HCT116 (cell line): ENCODE results near the gene WDR93. TPM values are rescaled to one million over a fixed set of nuclear protein-coding genes. Genes with fewer than 3 reads are reported as not detected.

Source experiments
- ATAC-seq: fragments of 200-7000 bp; cut with Tn5 transposase; 2 replicates; pipeline ENCODE4 v1.9.1; 2020; ENCODE audit warnings: mild to moderate bottlenecking, moderate library complexity
- BruUV-seq: library from RNA; stranded (reverse); fragments of 400-500 nt; replicated peaks from 2 replicates; lab custom pipeline; 2021; lab: Mats Ljungman, UMichigan
- CTCF ChIA-PET: fragments of 300-600 bp; sonication (Branson Sonifier 250); formaldehyde crosslinking; loops from one replicate; lab custom pipeline; 2021; ENCODE audit warnings: antibody characterized with exemption; lab: Charles Lee
- POLR2A ChIA-PET: fragments of 300-600, 350-600 bp; sonication (Branson Sonifier 250); formaldehyde crosslinking; loops from one replicate; lab custom pipeline; 2021; ENCODE audit warnings: antibody characterized with exemption; lab: Charles Lee
- RAD21 ChIA-PET, 2 experiments: fragments of 300-600 bp; sonication (Branson Sonifier 250); formaldehyde crosslinking; loops; one replicate each; lab custom pipeline; 2023; ENCODE audit warnings: low total read pairs in 2 of 2; ENCODE audit not compliant: uncharacterized antibody in 2 of 2, unreplicated experiment in 2 of 2, low non-redundant PET in 1 of 2; lab: Charles Lee
- DNase-seq: peaks from one replicate; pipeline ENCODE4 v3.0.0-alpha.2; 2010; ENCODE audit warnings: low read depth, low spot score
- H2AFZ ChIP-seq: fragments of 200-600 bp; shearing (Covaris generic), sonication (generic); 2 replicates; pipeline ENCODE4 v1.6.1; 2017; ENCODE audit warnings: low read depth, mixed run types, mixed read lengths, antibody characterized with exemption, low read length; ENCODE audit not compliant: poor library complexity, severe bottlenecking
- H3K27ac ChIP-seq: 2 replicates; pipeline ENCODE4 v1.5.1; 2012; ENCODE audit warnings: low read depth, low read length
- H3K27me3 ChIP-seq: fragments of 200-600 bp; sonication (generic); 2 replicates; pipeline ENCODE4 v1.6.1; 2016; ENCODE audit warnings: mixed run types, low read length, mixed read lengths; ENCODE audit not compliant: insufficient read depth
- H3K36me3 ChIP-seq, 2 experiments: fragments of 200-500 bp in 1 of 2; fragments of 200-600 bp in 1 of 2; sonication (Bioruptor generic) in 1 of 2; sonication (generic) in 1 of 2; 2 replicates each; pipeline versions ENCODE4 v1.5.1 to v1.6.1; 2014 to 2016; ENCODE audit warnings: low read length in 2 of 2, inconsistent platforms in 1 of 2, mixed read lengths in 1 of 2, mixed run types in 1 of 2; ENCODE audit not compliant: insufficient read depth in 2 of 2, control insufficient read depth in 1 of 2
- H3K4me1 ChIP-seq, 2 experiments: fragments of 200-600 bp in 1 of 2; sonication (generic) in 1 of 2; 2 replicates each; pipeline versions ENCODE4 v1.5.1 to v1.6.1; 2012 to 2017; ENCODE audit warnings: low read length in 2 of 2, inconsistent platforms in 1 of 2, mild to moderate bottlenecking in 1 of 2, mixed read lengths in 1 of 2, mixed run types in 1 of 2, moderate library complexity in 1 of 2; ENCODE audit not compliant: insufficient read depth in 2 of 2, control insufficient read depth in 1 of 2
- H3K4me2 ChIP-seq: fragments of 200-600 bp; sonication (generic); 2 replicates; pipeline ENCODE4 v1.6.1; 2017; ENCODE audit warnings: mixed run types, low read length, mixed read lengths
- H3K4me3 ChIP-seq, 2 experiments: fragments of 200-600 bp in 1 of 2; sonication (generic) in 1 of 2; replicated peaks in 1 of 2; 2 replicates each; pipeline ENCODE4 v1.5.1; 2011 to 2016; ENCODE audit warnings: low read length in 2 of 2, control low read depth in 1 of 2, low read depth in 1 of 2, mild to moderate bottlenecking in 1 of 2, mixed read lengths in 1 of 2, mixed run types in 1 of 2
- H3K79me2 ChIP-seq: fragments of 200-600 bp; sonication (generic); 2 replicates; pipeline ENCODE4 v1.6.1; 2017; ENCODE audit warnings: mild to moderate bottlenecking, mixed run types, low read length, moderate library complexity, mixed read lengths; ENCODE audit not compliant: insufficient read depth
- H3K9ac ChIP-seq: fragments of 200-600 bp; sonication (generic); 2 replicates; pipeline ENCODE4 v1.6.1; 2016; ENCODE audit warnings: low read length, mixed read lengths
- H3K9me2 ChIP-seq: fragments of 200-600 bp; sonication (generic), shearing (Covaris generic); 2 replicates; pipeline ENCODE4 v1.6.1; 2017; ENCODE audit warnings: mixed run types, mild to moderate bottlenecking, moderate library complexity; ENCODE audit not compliant: insufficient read depth
- H3K9me3 ChIP-seq, 2 experiments: fragments of 200-500 bp in 1 of 2; fragments of 200-600 bp in 1 of 2; sonication (Bioruptor generic) in 1 of 2; sonication (generic) in 1 of 2; 2 replicates each; pipeline ENCODE4 v1.6.1; 2014 to 2017; ENCODE audit warnings: low read length in 2 of 2, mixed read lengths in 2 of 2, inconsistent platforms in 1 of 2, low read depth in 1 of 2, mild to moderate bottlenecking in 1 of 2, mixed run types in 1 of 2, moderate library complexity in 1 of 2; ENCODE audit not compliant: control insufficient read depth in 1 of 2, insufficient read depth in 1 of 2
- H4K20me1 ChIP-seq: fragments of 200-600 bp; sonication (generic), shearing (Covaris generic); 2 replicates; pipeline ENCODE4 v1.6.1; 2017; ENCODE audit warnings: mixed run types, mild to moderate bottlenecking, moderate library complexity; ENCODE audit not compliant: insufficient read depth
- ATF3 ChIP-seq: IDR thresholded peaks from 2 replicates; pipeline ENCODE4 v1.6.1; 2012
- ELF1 ChIP-seq: IDR thresholded peaks from 2 replicates; pipeline ENCODE4 v1.6.1; 2012; ENCODE audit warnings: low read depth, borderline replicate concordance
- POLR2AphosphoS5 ChIP-seq: IDR thresholded peaks from 2 replicates; pipeline ENCODE4 v1.6.1; 2011; ENCODE audit warnings: mild to moderate bottlenecking, low read depth, low read length, moderate library complexity
- TCF7L2 ChIP-seq: IDR thresholded peaks from 2 replicates; pipeline ENCODE4 v1.7.0; 2011; ENCODE audit warnings: borderline replicate concordance, inconsistent platforms; ENCODE audit not compliant: insufficient read depth, insufficient read length; ENCODE audit errors: extremely low read depth
- ZBTB33 ChIP-seq: IDR thresholded peaks from 2 replicates; pipeline ENCODE4 v1.6.1; 2011; ENCODE audit warnings: mild to moderate bottlenecking, low read length, moderate library complexity; ENCODE audit not compliant: insufficient replicate concordance; ENCODE audit errors: extremely low read depth
- ZFX ChIP-seq: fragments of 450-650 bp; IDR thresholded peaks from 2 replicates; pipeline ENCODE4 v1.6.1; 2017
- intact Hi-C: fragments of 100-400 bp; cut with micrococcal nuclease; formaldehyde crosslinking; loops from 2 replicates; pipeline ENCODE4 v1.10.0; 2022
- total RNA-seq: library from RNA; stranded (reverse); gene quantifications from one replicate; pipeline ENCODE4 v1.2.1, GENCODE V29; 2021; ENCODE audit not compliant: unreplicated experiment

WDR93 gene
- total RNA-seq, 1 experiment from 2014 or later = 0.42 TPM

- TF ChIP-seq ZFX (no peak), ZBTB33 (no peak), ATF3 (no peak), POLR2AphosphoS5 (no peak), TCF7L2 (no peak), ELF1 (no peak)
- TF ChIP-seq, all 23 proteins: peak for 0
- Histone ChIP-seq H3K36me3 (no peaks in the 10 kb centered on the region), H3K4me1 (peaks cover 4 to 23% of the 10 kb centered on the region in 2 experiments; a peak in 2 of 4 replicates), H3K79me2 (no peaks in the 10 kb centered on the region; the same call in 1 of the 2 replicates), H3K9ac (no peak overlapping the region), H3K27ac (no peak overlapping the region), H3K27me3 (no peaks in the 10 kb centered on the region), H3K4me2 (peak overlapping the region; percentile 98), H3K4me3 (0 out of 4 replicates have a peak overlapping the region, but pooled peaks of 1 of the 2 experiments have one; percentile 72), H2AFZ (no peak overlapping the region), H4K20me1 (no peaks in the 10 kb centered on the region), H3K9me3 (no peaks in the 10 kb centered on the region), H3K9me2 (no peaks in the 10 kb centered on the region)
- CTCF ChIA-PET = interaction anchor here (2.0 to 2.8 kb wide), 3 partner anchors 9 to 123 kb away, joined by 8 to 15 read pairs (median 9); no protein-coding TSS in a partner anchor
- intact Hi-C loops = no loop called here
- DNase-seq (no peak), ATAC-seq (no peak)
- RAD21 ChIA-PET = no interaction called here
- no TSS peak for BruUV-seq
- POLR2A ChIA-PET = no interaction called here
These were observed 61.1 kb downstream of the WDR93 start for GRCh38 chr15:89751748-89752147.
